DMS 273 (cell line): ENCODE data around the gene PDE8A.

Source experiments
- DNase-seq: peaks from one replicate; lab custom pipeline; 2025; ENCODE audit not compliant: unreplicated experiment; lab: John Stamatoyannopoulos, UW

Gene PDE8A

GRCh38 chr15:85030301-85030929 is 48.8 kb downstream of the PDE8A start:
- DNase-seq, result no peak

DNA sequence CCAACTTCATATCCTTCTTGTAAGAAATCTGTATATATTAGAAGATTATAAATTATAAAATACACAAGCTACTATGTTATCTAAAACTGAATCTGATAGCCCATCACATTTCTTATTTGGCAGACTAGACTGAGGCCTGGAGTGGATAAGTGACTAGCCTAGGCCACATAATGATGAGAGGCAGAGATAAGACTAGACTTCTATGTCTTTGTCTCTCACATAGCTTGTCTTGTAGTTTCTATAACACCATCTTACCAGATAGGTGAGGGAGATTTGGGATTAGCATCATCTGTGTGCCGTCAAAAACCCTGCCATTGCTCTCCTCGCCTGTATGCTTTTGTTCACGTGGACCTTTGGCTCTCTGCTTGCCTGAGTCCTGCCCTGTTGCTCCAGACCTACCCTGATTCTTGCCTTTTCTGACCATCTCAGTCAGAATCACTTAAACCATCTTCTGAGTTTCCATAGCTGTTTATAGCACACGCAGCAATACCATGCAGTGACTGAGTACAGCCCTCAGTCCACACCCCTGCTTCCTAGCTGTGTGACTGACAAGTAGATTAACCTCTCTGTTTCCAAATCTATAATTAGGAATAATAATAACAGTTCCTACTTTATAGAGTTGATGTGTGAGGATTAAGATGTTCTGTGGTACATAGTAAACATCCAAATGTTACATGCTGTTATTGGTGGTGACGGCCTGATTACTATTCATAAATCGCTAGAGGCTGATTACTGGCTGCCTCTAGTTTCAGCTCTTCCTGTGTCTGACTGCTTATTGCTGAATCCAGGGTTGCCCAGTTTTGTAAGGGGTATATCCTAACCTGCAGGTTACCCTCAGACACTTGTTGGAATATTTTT is 49.7 kb downstream of the PDE8A start:
- no peak for DNase-seq

GRCh38 chr15:85031944-85032558 is 50.4 kb downstream of the PDE8A start:
- DNase-seq, result no peak

DNA sequence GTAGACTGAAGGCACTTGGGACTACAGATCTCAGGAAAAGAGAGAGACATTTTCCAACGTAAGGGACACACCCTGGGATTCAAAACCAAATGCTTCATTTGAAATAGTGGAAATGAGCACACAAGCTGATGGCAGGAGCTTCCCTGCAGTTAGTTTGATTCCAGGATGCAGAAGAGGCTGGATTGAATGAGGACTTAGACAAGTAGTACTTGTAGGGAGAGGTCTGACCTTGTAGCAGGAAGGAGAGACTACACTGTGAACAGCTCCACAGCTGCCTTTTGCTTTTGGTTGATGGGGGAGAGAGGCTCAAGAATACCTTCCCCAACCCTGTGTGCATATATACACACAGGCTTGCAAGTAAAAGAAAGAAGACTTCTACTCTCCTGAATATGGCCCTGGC is 51.5 kb downstream of the PDE8A start:
- no peak for DNase-seq

GRCh38 chr15:85034276-85034675 is 52.6 kb downstream of the PDE8A start:
- DNase-seq, result no peak

- DNase-seq, result peak; percentile 36
Observed at GRCh38 chr15:85035980-85036379, 54.3 kb downstream of the PDE8A start.

DNA sequence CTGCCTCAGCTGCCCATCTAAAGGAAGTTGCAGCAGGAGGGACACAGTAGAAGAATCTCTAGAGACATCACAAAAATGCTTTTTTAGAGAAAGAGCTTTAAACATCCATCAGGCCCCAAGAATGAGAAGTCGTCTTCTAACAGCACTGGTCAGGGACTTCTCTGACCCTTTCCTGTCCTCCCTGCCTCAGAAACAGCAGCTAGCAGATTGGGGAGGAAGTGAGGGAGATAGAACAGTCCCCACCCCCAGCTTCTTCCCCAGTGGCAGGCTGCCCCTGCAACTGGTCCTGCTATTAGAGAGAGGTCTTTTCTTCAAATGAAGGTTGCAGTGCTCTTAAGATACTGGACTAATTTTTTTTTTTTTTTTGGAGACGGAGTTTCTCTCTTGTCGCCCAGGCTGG is 55.1 kb downstream of the PDE8A start:
- DNase-seq, result no peak

- no peak for DNase-seq
Observed at GRCh38 chr15:85037641-85038040, 56.0 kb downstream of the PDE8A start.

DNA sequence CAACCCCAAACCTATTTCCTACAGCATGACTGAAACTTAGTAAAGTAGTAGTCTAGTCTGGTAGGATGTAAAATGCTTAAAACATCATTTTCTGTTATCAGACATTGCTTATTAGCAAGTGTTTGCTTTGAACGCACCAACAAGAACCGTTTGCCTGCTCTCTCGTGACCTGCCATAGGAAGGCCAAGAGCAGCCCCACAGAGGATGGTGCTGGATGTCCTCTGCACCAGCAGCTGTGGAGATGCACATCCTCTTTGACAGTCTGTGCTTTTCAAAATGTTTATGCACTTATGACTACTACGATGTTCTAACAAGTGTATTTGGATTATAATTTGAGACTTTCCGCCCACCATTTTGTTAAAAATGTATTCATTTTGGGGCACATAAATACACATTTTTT is 59.6 kb downstream of the PDE8A start:
- DNase-seq, result no peak

DNA sequence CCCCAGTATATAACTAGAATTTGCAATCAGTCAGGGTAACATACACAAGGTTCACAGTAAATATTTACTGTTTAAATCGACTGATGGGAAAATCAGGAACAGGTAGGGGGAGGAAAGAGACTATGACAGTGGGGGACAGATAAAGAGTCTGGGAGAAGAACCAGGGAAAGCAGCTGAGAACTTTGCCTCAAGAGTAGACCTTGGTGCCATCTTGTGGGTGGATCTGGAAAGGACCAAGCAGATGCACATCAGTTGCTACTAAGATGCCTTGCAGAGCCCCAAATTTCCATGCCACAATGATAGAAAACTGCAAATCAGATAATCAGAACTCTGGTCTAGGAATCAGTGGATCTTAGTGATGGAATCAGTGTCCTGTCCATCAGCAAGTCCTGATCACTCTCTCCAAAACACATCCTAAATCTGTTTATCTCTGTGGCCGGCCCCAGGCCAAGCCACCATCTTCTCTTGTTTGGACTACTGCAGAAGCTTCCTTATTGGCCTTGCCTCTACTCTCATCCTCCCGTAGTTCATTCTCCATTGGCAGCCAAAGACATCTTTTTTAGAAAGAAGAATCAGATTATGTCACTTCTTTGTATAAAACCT is 62.7 kb downstream of the PDE8A start:
- peak; percentile 60 for DNase-seq

GRCh38 chr15:85044894-85045293 is 63.2 kb downstream of the PDE8A start:
- DNase-seq, result no peak

DNA sequence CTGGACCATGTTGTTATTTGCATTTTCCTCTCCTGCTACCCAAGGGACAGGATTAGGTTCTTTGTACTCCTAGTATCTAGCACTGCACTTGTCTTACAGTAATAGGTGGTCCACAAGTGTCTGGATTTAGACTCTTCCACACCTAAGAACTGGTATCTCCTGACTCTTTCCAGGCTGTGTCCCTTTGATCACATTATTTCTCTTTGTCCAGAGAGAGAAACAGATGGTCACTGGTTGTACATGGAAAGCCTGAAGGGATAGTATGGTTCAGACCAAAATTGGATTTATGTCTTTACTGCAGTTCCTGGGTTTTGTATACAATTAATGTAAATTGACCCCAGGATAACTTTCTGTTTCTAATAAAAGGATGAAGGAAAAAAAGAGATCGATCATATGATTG is 64.0 kb downstream of the PDE8A start:
- DNase-seq, result no peak

- peak; percentile 44 for DNase-seq
Observed at GRCh38 chr15:85047271-85047948, 65.8 kb downstream of the PDE8A start.

DNA sequence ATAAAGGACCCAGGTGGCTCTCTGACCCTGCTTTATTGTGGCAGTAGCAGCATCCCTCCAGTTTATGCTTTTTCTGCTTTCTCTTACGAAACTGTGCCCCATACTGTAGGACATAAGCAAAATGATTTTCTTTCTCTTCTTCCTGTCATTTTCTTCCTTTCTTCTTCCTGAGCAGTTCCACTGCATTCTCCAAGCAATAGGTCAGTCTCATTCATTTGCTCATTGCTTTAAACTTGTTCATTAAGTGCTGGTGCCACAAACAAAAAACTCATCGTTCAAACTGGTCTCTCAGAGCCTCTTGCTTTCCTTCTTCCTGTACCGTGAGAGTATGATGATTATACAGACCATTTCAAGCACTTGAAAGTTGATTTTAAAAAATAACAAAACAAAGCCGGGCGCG is 66.8 kb downstream of the PDE8A start:
- no peak for DNase-seq

DNA sequence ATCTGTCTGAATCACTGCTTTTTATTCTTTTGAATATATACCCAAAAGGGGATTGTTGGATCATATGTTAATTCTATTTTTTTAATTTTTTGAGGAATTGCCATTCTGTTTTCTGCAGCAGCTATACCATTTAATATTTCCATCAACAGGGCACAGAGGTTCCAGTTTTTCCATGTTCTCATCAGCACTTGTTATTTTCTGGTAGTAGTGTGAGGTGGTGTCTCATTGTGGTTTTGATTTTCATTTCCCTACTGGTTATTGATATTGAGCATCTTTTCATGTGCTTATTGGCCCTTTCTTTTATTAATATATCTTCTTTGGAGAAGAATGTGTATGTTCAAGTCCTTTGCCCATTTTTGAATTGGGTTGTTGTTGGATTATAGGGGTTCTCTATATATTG is 68.1 kb downstream of the PDE8A start:
- no peak for DNase-seq

GRCh38 chr15:85059734-85060133 is 78.1 kb downstream of the PDE8A start:
- DNase-seq, result no peak

- DNase-seq, result no peak
Observed at GRCh38 chr15:85062560-85062959, 80.9 kb downstream of the PDE8A start.

DNA sequence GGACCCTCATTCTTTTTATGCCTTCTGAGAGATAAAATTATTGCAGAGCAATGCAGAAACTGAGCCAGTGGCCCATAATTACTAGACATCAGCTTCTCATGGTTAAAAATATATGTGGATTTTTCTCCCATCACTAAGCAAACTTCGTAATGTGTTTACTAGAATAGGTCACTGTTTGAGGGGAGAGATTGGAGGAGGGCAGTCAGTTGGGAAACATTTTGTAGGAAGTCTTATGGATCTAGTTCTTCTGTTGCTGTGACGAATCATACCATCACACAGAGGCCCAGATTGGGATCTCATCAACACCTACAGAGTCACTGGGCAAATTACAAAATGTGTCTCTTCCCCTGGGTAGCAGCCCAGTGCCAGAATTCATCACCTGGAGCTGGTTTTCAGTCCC is 81.4 kb downstream of the PDE8A start:
- no peak for DNase-seq

- no peak for DNase-seq
Observed at GRCh38 chr15:85063522-85064079, 81.9 kb downstream of the PDE8A start.

DNA sequence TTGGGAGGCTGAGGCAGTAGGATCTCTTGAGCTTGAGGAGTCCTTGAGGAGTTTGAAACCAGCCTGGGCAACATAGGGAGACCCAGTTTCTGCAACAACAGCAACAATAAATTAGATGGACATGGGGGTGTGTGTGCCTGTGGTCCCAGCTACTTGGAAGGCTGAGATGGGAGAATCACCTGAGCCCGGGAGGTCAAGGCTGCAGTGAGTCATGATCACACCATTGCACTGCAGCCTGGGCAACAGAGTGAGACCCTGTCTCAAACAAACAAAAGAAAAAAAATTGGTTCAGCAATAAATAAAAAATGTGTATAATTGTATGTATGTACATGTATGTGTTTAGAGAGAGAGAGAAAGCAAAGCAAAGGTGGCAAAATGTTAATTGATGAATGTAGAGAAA is 83.1 kb downstream of the PDE8A start:
- no peak for DNase-seq

DNA sequence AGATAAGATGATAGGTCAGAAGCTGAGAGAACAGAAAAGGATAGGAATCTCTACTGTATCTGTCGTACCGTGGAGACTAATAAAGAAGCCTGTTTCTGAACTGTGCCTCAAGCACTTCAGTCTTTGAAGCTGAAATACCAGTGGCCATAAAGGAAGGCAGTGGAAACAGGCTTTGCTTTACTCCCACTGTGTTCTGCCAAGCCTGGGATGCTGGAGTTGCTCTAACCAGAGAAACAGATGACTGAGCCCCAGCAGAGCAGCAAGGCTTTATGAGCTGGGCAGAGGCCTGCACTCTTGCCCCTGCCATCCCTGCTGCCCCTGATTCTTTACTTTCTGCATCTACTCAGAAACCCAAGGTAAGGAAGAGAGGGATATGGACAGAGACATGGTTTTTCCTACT is 89.4 kb downstream of the PDE8A start:
- DNase-seq, result no peak
